HG02884 (cell line): Measurements from ENCODE around the gene TMEM129.

ENCODE experiments used
- ATAC-seq: cut with Tn5 transposase; IDR thresholded peaks from one replicate; pipeline ENCODE4 v1.9.1; 2021; ENCODE audit warnings: mild to moderate bottlenecking, moderate library complexity; ENCODE audit not compliant: unreplicated experiment

TMEM129 gene

GRCh38 chr4:1758306-1759121 is 37.4 kb upstream of the TMEM129 start:
- ATAC-seq, result no peak

GRCh38 chr4:1757836-1758235 is 36.7 kb upstream of the TMEM129 start:
- ATAC-seq, result no peak

- ATAC-seq, result no peak
Measured at GRCh38 chr4:1756893-1757779, 36.0 kb upstream of the TMEM129 start.

- no peak for ATAC-seq
Measured at GRCh38 chr4:1756079-1756478, 35.0 kb upstream of the TMEM129 start.

- no peak for ATAC-seq
Measured at GRCh38 chr4:1755297-1755696, 34.2 kb upstream of the TMEM129 start.

GRCh38 chr4:1754336-1754735 is 33.2 kb upstream of the TMEM129 start:
- ATAC-seq, result no peak

GRCh38 chr4:1753697-1754311 is 32.7 kb upstream of the TMEM129 start:
- no peak for ATAC-seq

GRCh38 chr4:1753294-1753696 is 32.2 kb upstream of the TMEM129 start:
- no peak for ATAC-seq

GRCh38 chr4:1752284-1753041 is 31.3 kb upstream of the TMEM129 start:
- ATAC-seq, result no peak

- ATAC-seq, result no peak
Measured at GRCh38 chr4:1751919-1752283, 30.8 kb upstream of the TMEM129 start.

- ATAC-seq, result no peak
Measured at GRCh38 chr4:1751155-1751918, 30.2 kb upstream of the TMEM129 start.

GRCh38 chr4:1750381-1751154 is 29.4 kb upstream of the TMEM129 start:
- ATAC-seq, result no peak

GRCh38 chr4:1749826-1750225 is 28.7 kb upstream of the TMEM129 start:
- no peak for ATAC-seq

- no peak for ATAC-seq
Measured at GRCh38 chr4:1749370-1749769, 28.2 kb upstream of the TMEM129 start.

GRCh38 chr4:1748465-1748995 is 27.4 kb upstream of the TMEM129 start:
- no peak for ATAC-seq

GRCh38 chr4:1747603-1747967 is 26.5 kb upstream of the TMEM129 start:
- no peak for ATAC-seq

GRCh38 chr4:1746919-1747602 is 25.9 kb upstream of the TMEM129 start:
- ATAC-seq, result no peak

GRCh38 chr4:1746265-1746691 is 25.2 kb upstream of the TMEM129 start:
- no peak for ATAC-seq

- ATAC-seq, result no peak
Measured at GRCh38 chr4:1745697-1746096, 24.6 kb upstream of the TMEM129 start.
